HCT116 (cell line): Measurements from ENCODE around the gene VAMP7.

Experiments
- CEBPB ChIP-seq: IDR thresholded peaks from 2 replicates; pipeline ENCODE4 v1.6.1; 2012; ENCODE audit warnings: low read depth
- ELF1 ChIP-seq: IDR thresholded peaks from 2 replicates; pipeline ENCODE4 v1.6.1; 2012; ENCODE audit warnings: low read depth, borderline replicate concordance
- EZH2 ChIP-seq: fragments of 200-600 bp; sonication (generic); IDR thresholded peaks from 2 replicates; pipeline ENCODE4 v1.6.1; 2017; ENCODE audit warnings: antibody characterized with exemption, mixed run types
- EZH2phosphoT487 ChIP-seq: fragments of 200-600 bp; IDR thresholded peaks from 2 replicates; pipeline ENCODE4 v1.6.1; 2018; ENCODE audit warnings: antibody characterized with exemption, borderline replicate concordance
- POLR2A ChIP-seq: IDR thresholded peaks from 2 replicates; pipeline ENCODE4 v1.7.0; 2011; ENCODE audit warnings: borderline replicate concordance; ENCODE audit not compliant: insufficient read depth, insufficient read length; ENCODE audit errors: extremely low read depth
- POLR2AphosphoS5 ChIP-seq: IDR thresholded peaks from 2 replicates; pipeline ENCODE4 v1.6.1; 2011; ENCODE audit warnings: mild to moderate bottlenecking, low read depth, low read length, moderate library complexity
- RAD21 ChIP-seq: IDR thresholded peaks from 2 replicates; pipeline ENCODE4 v1.6.1; 2012; ENCODE audit warnings: low read depth, mild to moderate bottlenecking
- SIN3A ChIP-seq: IDR thresholded peaks from 2 replicates; pipeline ENCODE4 v1.6.1; 2012; ENCODE audit warnings: low read depth
- SP1 ChIP-seq: IDR thresholded peaks from 2 replicates; pipeline ENCODE4 v1.6.1; 2012; ENCODE audit warnings: low read depth
- YY1 ChIP-seq: IDR thresholded peaks from 2 replicates; pipeline ENCODE4 v1.6.1; 2011; ENCODE audit warnings: low read length, low read depth, moderate library complexity, mild to moderate bottlenecking; ENCODE audit not compliant: insufficient replicate concordance; ENCODE audit errors: extremely low read depth
- ZNF274 ChIP-seq: fragments of 200-500 bp; sonication (Bioruptor generic); IDR thresholded peaks from 2 replicates; pipeline ENCODE4 v1.6.1; 2014; ENCODE audit warnings: mild to moderate bottlenecking, low read depth, low read length, inconsistent platforms
- TF ChIP-seq, protein P1 (sequence below): IDR thresholded peaks from 2 replicates; pipeline ENCODE4 v1.6.1; 2012; ENCODE audit warnings: low read depth
- TF ChIP-seq, protein P2 (sequence below), 3 experiments: fragments of 200-600 bp in 1 of 3; sonication (generic) in 1 of 3; IDR thresholded peaks in 2 of 3; conservative IDR thresholded peaks in 1 of 3; 2 replicates each; pipeline ENCODE4 v1.5.1; 2012 to 2017; ENCODE audit warnings: low read depth in 2 of 3, low read length in 2 of 3, antibody characterized with exemption in 1 of 3, borderline replicate concordance in 1 of 3, control low read depth in 1 of 3, mild to moderate bottlenecking in 1 of 3, mixed read lengths in 1 of 3, mixed run types in 1 of 3, moderate library complexity in 1 of 3; ENCODE audit not compliant: insufficient read depth in 1 of 3
- TF ChIP-seq, protein P3 (sequence below): IDR thresholded peaks from 2 replicates; pipeline ENCODE4 v1.6.1; 2012

DNA sequence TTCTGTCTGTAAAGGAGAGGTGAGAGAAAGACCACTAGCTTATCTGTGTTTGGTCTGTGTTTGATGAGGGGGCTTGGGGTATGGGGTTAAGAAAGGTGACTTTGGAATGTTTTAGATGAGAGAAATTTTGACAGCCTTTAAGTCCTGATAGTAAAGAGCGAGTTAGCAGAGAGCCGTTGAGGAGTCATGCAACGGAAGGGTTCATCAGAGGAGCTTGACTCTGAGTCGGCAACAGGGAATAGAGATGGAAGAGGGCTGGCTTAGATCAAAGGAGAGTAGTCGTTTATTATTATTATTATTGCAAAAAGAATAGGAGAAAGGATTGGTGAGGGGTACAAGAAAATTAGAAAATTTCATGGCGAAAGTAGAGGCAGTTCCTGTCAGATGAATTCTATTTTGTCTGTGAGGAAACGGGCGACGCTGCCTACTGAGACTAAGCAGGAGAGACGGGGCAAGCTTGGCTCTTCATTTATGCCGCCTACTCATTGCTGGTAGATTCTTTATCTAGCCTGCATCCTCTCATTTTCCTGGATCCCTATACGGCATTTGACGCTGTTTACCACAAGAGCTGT is 473 bp upstream of the VAMP7 start:
- TF ChIP-seq, protein P1, sequence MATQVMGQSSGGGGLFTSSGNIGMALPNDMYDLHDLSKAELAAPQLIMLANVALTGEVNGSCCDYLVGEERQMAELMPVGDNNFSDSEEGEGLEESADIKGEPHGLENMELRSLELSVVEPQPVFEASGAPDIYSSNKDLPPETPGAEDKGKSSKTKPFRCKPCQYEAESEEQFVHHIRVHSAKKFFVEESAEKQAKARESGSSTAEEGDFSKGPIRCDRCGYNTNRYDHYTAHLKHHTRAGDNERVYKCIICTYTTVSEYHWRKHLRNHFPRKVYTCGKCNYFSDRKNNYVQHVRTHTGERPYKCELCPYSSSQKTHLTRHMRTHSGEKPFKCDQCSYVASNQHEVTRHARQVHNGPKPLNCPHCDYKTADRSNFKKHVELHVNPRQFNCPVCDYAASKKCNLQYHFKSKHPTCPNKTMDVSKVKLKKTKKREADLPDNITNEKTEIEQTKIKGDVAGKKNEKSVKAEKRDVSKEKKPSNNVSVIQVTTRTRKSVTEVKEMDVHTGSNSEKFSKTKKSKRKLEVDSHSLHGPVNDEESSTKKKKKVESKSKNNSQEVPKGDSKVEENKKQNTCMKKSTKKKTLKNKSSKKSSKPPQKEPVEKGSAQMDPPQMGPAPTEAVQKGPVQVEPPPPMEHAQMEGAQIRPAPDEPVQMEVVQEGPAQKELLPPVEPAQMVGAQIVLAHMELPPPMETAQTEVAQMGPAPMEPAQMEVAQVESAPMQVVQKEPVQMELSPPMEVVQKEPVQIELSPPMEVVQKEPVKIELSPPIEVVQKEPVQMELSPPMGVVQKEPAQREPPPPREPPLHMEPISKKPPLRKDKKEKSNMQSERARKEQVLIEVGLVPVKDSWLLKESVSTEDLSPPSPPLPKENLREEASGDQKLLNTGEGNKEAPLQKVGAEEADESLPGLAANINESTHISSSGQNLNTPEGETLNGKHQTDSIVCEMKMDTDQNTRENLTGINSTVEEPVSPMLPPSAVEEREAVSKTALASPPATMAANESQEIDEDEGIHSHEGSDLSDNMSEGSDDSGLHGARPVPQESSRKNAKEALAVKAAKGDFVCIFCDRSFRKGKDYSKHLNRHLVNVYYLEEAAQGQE: no peak
- TF ChIP-seq YY1 (no peak), RAD21 (no peak), ZNF274 (no peak), ELF1 (no peak), POLR2A (no peak), CEBPB (no peak), SIN3A (no peak), POLR2AphosphoS5 (no peak), EZH2 (no peak), EZH2phosphoT487 (no peak), SP1 (no peak)
- TF ChIP-seq, protein P2, sequence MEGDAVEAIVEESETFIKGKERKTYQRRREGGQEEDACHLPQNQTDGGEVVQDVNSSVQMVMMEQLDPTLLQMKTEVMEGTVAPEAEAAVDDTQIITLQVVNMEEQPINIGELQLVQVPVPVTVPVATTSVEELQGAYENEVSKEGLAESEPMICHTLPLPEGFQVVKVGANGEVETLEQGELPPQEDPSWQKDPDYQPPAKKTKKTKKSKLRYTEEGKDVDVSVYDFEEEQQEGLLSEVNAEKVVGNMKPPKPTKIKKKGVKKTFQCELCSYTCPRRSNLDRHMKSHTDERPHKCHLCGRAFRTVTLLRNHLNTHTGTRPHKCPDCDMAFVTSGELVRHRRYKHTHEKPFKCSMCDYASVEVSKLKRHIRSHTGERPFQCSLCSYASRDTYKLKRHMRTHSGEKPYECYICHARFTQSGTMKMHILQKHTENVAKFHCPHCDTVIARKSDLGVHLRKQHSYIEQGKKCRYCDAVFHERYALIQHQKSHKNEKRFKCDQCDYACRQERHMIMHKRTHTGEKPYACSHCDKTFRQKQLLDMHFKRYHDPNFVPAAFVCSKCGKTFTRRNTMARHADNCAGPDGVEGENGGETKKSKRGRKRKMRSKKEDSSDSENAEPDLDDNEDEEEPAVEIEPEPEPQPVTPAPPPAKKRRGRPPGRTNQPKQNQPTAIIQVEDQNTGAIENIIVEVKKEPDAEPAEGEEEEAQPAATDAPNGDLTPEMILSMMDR (IDR thresholded peaks at IDR 0.05 in 2 of 3, conservative IDR thresholded peaks at IDR 0.05 in 1 of 3; ENCODE audit: borderline replicate concordance in 1 of 3, insufficient read depth in 1 of 3, low read depth in 2 of 3, low read length in 2 of 3): no peak
- TF ChIP-seq, protein P3, sequence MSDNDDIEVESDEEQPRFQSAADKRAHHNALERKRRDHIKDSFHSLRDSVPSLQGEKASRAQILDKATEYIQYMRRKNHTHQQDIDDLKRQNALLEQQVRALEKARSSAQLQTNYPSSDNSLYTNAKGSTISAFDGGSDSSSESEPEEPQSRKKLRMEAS: no peak
